Neural cell (in vitro differentiated cells): Measurements from ENCODE around the gene C10orf95. TPM values are rescaled to one million over a fixed set of nuclear protein-coding genes. Genes with fewer than 3 reads are reported as not detected.

ENCODE experiments used
- H2AFZ ChIP-seq: fragments of 200-600, 300-800 bp; sonication (generic), shearing (Covaris generic); 2 replicates; pipeline ENCODE4 v1.6.0; 2014; ENCODE audit warnings: low read depth, mild to moderate bottlenecking, antibody characterized with exemption, low read length, moderate library complexity
- H3F3A ChIP-seq: fragments of 200-600 bp; shearing (Covaris generic); 2 replicates; pipeline ENCODE4 v1.6.1; 2016; ENCODE audit warnings: mild to moderate bottlenecking, moderate library complexity, mixed read lengths, antibody characterized with exemption, low read length; ENCODE audit not compliant: insufficient read depth, poor library complexity, severe bottlenecking
- H3K27ac ChIP-seq: fragments of 200-600, 300-800 bp; sonication (generic), shearing (Covaris generic); 2 replicates; pipeline ENCODE4 v1.5.1; 2014; ENCODE audit warnings: mild to moderate bottlenecking, low read length, moderate library complexity
- H3K27me3 ChIP-seq: fragments of 300-800, 200-600 bp; sonication (generic), shearing (Covaris generic); 2 replicates; pipeline ENCODE4 v1.6.0; 2014; ENCODE audit warnings: mild to moderate bottlenecking, low read depth, low read length, moderate library complexity; ENCODE audit not compliant: insufficient read depth
- H3K36me3 ChIP-seq: fragments of 300-800, 200-600 bp; sonication (generic), shearing (Covaris generic); 2 replicates; pipeline ENCODE4 v1.5.1; 2014; ENCODE audit warnings: mild to moderate bottlenecking, antibody characterized with exemption, low read length, moderate library complexity; ENCODE audit not compliant: insufficient read depth
- H3K4me2 ChIP-seq: fragments of 300-800, 200-600 bp; sonication (generic), shearing (Covaris generic); 2 replicates; pipeline ENCODE4 v1.6.0; 2014; ENCODE audit warnings: mild to moderate bottlenecking, low read length
- H3K4me3 ChIP-seq: fragments of 300-800, 200-600 bp; sonication (generic), shearing (Covaris generic); 2 replicates; pipeline ENCODE4 v1.5.1; 2014; ENCODE audit warnings: mild to moderate bottlenecking, low read length, moderate library complexity
- H3K79me2 ChIP-seq: fragments of 200-600 bp; shearing (Covaris generic); replicated peaks from 2 replicates; pipeline ENCODE4 v1.6.0; 2014; ENCODE audit warnings: mild to moderate bottlenecking, low read length, moderate library complexity; ENCODE audit not compliant: insufficient read depth
- H3K9ac ChIP-seq: fragments of 300-800, 200-600 bp; sonication (generic), shearing (Covaris generic); 2 replicates; pipeline ENCODE4 v1.6.1; 2016; ENCODE audit warnings: mild to moderate bottlenecking, low read length, mixed read lengths
- H3K9me2 ChIP-seq: fragments of 200-600 bp; shearing (Covaris generic); 2 replicates; pipeline ENCODE4 v1.6.1; 2016; ENCODE audit warnings: mild to moderate bottlenecking, low read length, mixed read lengths; ENCODE audit not compliant: insufficient read depth
- H3K9me3 ChIP-seq: fragments of 200-600, 300-800 bp; sonication (generic), shearing (Covaris generic); 2 replicates; pipeline ENCODE4 v1.6.1; 2016; ENCODE audit warnings: mild to moderate bottlenecking, mixed run types, low read length, moderate library complexity, mixed read lengths
- H4K20me1 ChIP-seq: fragments of 200-600 bp; shearing (Covaris generic); 2 replicates; pipeline ENCODE4 v1.6.1; 2016; ENCODE audit warnings: mild to moderate bottlenecking, mixed run types; ENCODE audit not compliant: insufficient read depth
- CTCF ChIP-seq: fragments of 450-650 bp; IDR thresholded peaks from 2 replicates; pipeline ENCODE4 v1.5.1; 2014; ENCODE audit warnings: antibody characterized with exemption, mild to moderate bottlenecking, moderate library complexity; ENCODE audit not compliant: poor library complexity, severe bottlenecking
- EP300 ChIP-seq: fragments of 450-650 bp; conservative IDR thresholded peaks from 2 replicates; pipeline ENCODE4 v1.6.1; 2014; ENCODE audit warnings: antibody characterized with exemption, mild to moderate bottlenecking, moderate library complexity; ENCODE audit not compliant: poor library complexity, severe bottlenecking
- EZH2 ChIP-seq: fragments of 200-600, 300-800 bp; shearing (Covaris generic), sonication (generic); IDR thresholded peaks from 2 replicates; pipeline ENCODE4 v1.6.1; 2014; ENCODE audit warnings: antibody characterized with exemption, low read length, borderline replicate concordance, mild to moderate bottlenecking; ENCODE audit not compliant: insufficient read depth, poor library complexity, severe bottlenecking
- MXI1 ChIP-seq: fragments of 450-650 bp; conservative IDR thresholded peaks from 2 replicates; pipeline ENCODE4 v1.6.1; 2014; ENCODE audit warnings: antibody characterized with exemption, mild to moderate bottlenecking; ENCODE audit not compliant: poor library complexity, severe bottlenecking
- POLR2AphosphoS5 ChIP-seq: IDR thresholded peaks from 2 replicates; pipeline ENCODE4 v1.6.1; 2012
- RAD21 ChIP-seq: fragments of 450-650 bp; conservative IDR thresholded peaks from 2 replicates; pipeline ENCODE4 v1.6.1; 2014; ENCODE audit warnings: antibody characterized with exemption, mild to moderate bottlenecking, moderate library complexity
- REST ChIP-seq: IDR thresholded peaks from 2 replicates; pipeline ENCODE4 v1.6.1; 2012; ENCODE audit warnings: borderline replicate concordance
- SMC3 ChIP-seq: fragments of 450-650 bp; conservative IDR thresholded peaks from 2 replicates; pipeline ENCODE4 v1.6.1; 2014; ENCODE audit warnings: antibody characterized with exemption, mild to moderate bottlenecking, moderate library complexity; ENCODE audit not compliant: poor library complexity
- TAF1 ChIP-seq: IDR thresholded peaks from 2 replicates; pipeline ENCODE4 v1.6.1; 2012; ENCODE audit warnings: low read depth
- polyA plus RNA-seq: library from polyadenylated mRNA; depleted of rRNA; stranded (reverse); fragments of >200 nt; gene quantifications from 2 replicates; pipeline ENCODE4 v1.2.3, GENCODE V29; 2014

The C10orf95 gene
- polyA plus RNA-seq, 1 donor from 2014 or later, result not detected

GRCh38 chr10:102485093-102485784 is 33.9 kb upstream of the C10orf95 start:
- Histone ChIP-seq H4K20me1 (no peaks in the 10 kb centered on the region), H2AFZ (no peak overlapping the region)
- TF ChIP-seq RAD21 (no peak), REST (no peak), SMC3 (no peak), EP300 (no peak), CTCF (no peak), TAF1 (no peak), EZH2 (no peak), MXI1 (no peak), POLR2AphosphoS5 (no peak)

GRCh38 chr10:102484021-102484420 is 32.7 kb upstream of the C10orf95 start:
- Histone ChIP-seq H3K9ac (no peak overlapping the region), H3K27ac (no peak overlapping the region), H3K4me2 (no peak overlapping the region), H3K36me3 (no peaks in the 10 kb centered on the region), H3K79me2 (no peaks in the 10 kb centered on the region), H3K4me3 (no peak overlapping the region), H3K27me3 (no peaks in the 10 kb centered on the region), H2AFZ (no peak overlapping the region), H4K20me1 (no peaks in the 10 kb centered on the region), H3K9me2 (no peaks in the 10 kb centered on the region), H3K9me3 (no peaks in the 10 kb centered on the region), H3F3A (no peaks in the 10 kb centered on the region)
- TF ChIP-seq REST, result no peak
- TF ChIP-seq EP300, result no peak
- no peak for TF ChIP-seq RAD21
- TF ChIP-seq TAF1, result no peak
- TF ChIP-seq CTCF, result no peak
- no peak for TF ChIP-seq POLR2AphosphoS5
- no peak for TF ChIP-seq MXI1
- no peak for TF ChIP-seq SMC3

More at GRCh38 chr10:102485093-102485784, 33.9 kb upstream of the C10orf95 start:
- H3K9me3 ChIP-seq, result no peaks in the 10 kb centered on the region
- no peak overlapping the region for H3K27ac ChIP-seq
- no peaks in the 10 kb centered on the region for H3K27me3 ChIP-seq
- no peaks in the 10 kb centered on the region for H3F3A ChIP-seq
- H3K4me2 ChIP-seq, result no peak overlapping the region
- H3K4me3 ChIP-seq, result no peak overlapping the region
- peaks cover 1% of the 10 kb centered on the region for H3K79me2 ChIP-seq
- no peak overlapping the region for H3K9ac ChIP-seq
- H3K36me3 ChIP-seq, result no peaks in the 10 kb centered on the region
- no peaks in the 10 kb centered on the region for H3K9me2 ChIP-seq
